Vagina (tissue), 2 donors: ENCODE data around the gene PTPRA.

Experiments used
- POLR2A ChIP-seq, 2 donors: fragments of 450-650 bp; IDR thresholded peaks; one replicate each; pipeline ENCODE4 v1.6.1; 2017; ENCODE audit warnings: antibody characterized with exemption in 2 of 2, mild to moderate bottlenecking in 2 of 2, moderate library complexity in 2 of 2
- POLR2AphosphoS5 ChIP-seq, 2 donors: sonication (generic); formaldehyde crosslinking; IDR thresholded peaks; one replicate each; pipeline ENCODE4 v1.9.0; 2017; ENCODE audit warnings: antibody characterized with exemption in 2 of 2, mild to moderate bottlenecking in 2 of 2, low read depth in 1 of 2; ENCODE audit not compliant: insufficient read depth in 1 of 2
- TF ChIP-seq, protein P1 (sequence below), 3 experiments: fragments of 450-650 bp in 2 of 3; fragments of 200-600 bp in 1 of 3; sonication (generic) in 1 of 3; IDR thresholded peaks; one replicate each; pipeline ENCODE4 v1.5.1; 2017 to 2019; ENCODE audit warnings: antibody characterized with exemption in 3 of 3, mild to moderate bottlenecking in 2 of 3, moderate library complexity in 2 of 3

DNA sequence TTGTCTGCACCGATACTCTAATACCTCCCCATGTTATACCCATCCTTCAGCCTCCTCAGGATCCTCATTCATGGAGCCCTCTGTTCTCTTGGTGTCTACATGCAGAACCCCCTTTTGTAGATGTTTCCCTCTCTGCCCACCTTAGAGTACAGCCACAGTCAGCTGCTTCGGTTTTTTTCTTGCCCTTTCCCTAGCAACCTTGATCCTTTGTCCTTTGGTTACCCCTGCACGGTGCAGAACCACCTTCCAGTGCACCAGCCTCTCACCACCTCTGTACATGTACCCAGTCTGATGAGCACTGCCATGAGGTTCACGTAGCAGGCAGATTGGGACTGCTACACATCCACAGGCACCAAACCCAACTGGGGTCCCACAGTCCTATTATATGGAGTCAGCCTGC is 25.5 kb upstream of the PTPRA start:
- TF ChIP-seq, protein P1, sequence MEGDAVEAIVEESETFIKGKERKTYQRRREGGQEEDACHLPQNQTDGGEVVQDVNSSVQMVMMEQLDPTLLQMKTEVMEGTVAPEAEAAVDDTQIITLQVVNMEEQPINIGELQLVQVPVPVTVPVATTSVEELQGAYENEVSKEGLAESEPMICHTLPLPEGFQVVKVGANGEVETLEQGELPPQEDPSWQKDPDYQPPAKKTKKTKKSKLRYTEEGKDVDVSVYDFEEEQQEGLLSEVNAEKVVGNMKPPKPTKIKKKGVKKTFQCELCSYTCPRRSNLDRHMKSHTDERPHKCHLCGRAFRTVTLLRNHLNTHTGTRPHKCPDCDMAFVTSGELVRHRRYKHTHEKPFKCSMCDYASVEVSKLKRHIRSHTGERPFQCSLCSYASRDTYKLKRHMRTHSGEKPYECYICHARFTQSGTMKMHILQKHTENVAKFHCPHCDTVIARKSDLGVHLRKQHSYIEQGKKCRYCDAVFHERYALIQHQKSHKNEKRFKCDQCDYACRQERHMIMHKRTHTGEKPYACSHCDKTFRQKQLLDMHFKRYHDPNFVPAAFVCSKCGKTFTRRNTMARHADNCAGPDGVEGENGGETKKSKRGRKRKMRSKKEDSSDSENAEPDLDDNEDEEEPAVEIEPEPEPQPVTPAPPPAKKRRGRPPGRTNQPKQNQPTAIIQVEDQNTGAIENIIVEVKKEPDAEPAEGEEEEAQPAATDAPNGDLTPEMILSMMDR (IDR thresholded peaks at IDR 0.05), result no peak
- no peak for TF ChIP-seq POLR2A (IDR thresholded peaks at IDR 0.05)
- no peak for TF ChIP-seq POLR2AphosphoS5 (IDR thresholded peaks at IDR 0.05; ENCODE audit: insufficient read depth in 1 of 2, low read depth in 1 of 2)
